Measurements from ENCODE around the gene GLYATL1. TPM values are rescaled to one million over a fixed set of nuclear protein-coding genes. Genes with fewer than 3 reads are reported as not detected.

GLYATL1 gene
- polyA plus RNA-seq, 3 donors, result 161 to 182 (median 182) TPM

DNA sequence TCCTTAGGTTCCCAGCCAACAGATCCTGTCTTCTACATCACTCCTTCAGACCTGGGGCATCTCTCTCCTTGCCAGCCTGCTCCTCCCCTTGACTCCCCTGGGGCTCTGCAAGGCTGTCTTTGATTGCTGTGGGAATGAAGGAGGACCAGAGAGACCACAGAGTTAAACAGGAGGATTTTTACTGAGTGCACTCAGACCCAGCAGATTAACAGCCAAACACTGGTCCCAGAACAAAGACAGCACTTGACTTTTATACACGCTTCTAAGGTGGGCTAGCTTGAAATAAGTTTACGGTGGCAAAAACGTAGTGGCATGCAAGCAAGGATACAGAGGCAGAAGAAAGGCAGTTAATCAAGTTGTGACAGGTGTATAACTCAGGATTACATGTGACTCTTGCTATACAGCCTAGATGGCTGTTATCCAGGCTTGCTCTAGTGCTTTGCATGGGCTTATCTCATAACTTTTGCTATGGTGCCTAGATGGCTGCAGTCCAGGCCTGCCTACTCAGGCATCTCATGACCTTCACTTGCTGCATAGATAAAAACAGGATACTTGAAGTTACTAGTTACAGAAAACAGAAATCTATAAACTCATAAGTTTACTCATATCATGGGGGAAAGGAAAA lies 22.0 kb upstream of the GLYATL1 start:
- DNase-seq, result no peak

DNA sequence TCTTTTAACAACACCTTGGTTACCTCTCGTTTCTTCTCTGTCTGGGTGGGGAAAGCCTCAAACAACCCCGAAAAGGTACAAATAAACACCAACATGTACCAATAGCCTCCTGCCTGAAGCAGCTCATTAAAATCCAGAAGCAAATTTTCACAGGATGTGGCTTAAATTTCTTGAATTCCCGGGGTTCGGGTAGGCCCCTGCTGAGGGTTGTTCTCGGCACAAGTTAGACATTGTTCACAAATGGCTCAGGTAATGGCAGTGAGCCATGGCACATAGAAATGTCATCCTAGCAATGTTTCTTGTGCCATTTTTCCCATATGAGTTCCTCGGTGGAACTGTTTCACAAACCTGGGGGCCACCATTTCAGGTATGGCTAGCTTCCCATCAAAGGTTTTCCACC lies 19.7 kb upstream of the GLYATL1 start:
- no peak for DNase-seq

DNA sequence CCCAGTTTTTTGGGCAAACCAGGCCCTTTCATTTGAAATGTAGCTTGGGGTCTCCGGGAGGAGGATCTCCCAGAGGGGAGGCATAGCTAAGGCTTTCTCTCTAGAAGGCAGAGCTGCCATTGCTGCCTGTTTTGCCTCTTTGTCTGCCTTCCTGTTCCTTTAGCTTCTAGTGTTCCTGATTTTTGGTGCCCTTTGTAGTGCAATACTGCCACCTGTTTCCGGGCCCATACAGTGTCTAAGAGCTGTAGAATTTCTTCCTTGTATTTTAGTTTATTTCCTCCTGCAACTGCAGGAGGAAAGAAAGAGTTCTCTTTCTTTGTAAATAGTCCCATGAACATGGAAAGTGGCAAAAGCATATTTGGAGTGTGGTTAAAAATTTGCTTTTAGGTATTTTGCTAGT lies 19.3 kb upstream of the GLYATL1 start:
- DNase-seq, result no peak

DNA sequence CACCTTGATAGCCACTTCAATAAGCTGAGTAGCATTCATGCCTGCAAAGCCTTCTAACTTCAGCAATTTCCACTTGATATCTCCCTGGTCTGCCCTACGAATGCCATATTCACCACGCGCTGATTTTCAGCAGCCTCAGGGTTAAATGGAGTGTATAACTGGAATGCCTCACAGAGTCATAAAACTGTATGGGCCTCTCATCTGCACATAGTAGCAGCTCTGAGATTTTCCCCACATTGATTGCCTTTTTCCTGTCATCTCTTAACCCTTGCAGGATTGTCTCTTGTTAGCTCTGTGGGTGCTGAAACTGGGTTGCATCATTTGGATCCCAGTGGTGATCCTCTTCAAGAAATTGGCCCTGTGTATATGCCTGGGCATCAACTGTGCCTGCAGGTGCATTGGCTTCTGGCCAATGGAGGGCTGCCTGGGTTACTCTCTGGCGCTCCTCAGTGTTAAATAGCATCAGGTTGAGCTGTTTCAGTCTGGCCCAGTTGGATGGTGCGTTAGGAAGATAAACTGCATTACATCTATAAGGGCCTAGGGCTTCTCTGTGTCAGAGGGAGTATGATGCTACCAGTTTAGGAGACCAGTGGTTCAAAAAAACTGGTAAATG lies 17.4 kb upstream of the GLYATL1 start:
- no peak for DNase-seq

DNA sequence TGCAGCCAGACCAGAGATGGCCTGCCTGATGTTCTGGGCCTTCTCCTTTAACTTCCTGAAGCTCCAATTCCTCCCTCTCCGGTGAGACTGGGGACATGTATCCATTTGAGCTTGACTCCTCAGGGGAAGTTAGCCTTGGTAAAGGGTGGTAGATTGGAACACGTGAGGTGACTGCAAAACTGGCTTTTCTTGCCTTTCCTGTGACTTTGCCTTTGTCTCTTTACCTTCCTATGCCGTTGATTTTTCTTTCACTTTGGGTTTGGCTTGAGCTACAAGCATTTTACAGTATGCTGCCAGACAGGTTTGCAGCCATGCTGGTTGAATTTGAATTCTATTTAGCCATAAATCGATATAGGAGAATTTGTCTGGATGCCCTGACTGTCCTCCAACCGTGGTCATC lies 16.8 kb upstream of the GLYATL1 start:
- no peak for DNase-seq

DNA sequence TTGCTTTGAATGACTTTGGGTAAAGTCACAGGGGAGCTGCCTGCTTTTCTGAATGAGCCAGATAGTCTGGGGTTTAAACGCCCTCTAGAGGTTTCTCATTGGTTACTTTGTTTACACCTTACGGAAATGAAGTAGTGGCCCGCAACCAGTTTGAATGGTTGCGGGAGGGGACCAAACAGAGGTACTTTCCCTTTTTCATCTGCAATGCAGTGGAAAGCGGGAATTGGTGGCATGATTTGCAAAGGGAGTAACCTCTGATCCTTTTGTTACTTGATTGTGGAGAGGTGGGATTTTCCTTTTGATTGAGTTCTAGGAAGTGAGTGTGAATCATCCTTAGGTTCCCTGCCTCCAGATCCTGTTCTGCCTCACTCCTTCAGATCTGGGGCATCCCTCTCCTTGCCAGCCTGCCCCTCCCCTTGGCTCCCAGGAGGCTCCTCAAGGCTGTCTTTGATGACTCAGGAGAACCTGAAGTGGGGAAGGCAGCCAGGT lies 15.9 kb upstream of the GLYATL1 start:
- DNase-seq, result peak; percentile 48

DNA sequence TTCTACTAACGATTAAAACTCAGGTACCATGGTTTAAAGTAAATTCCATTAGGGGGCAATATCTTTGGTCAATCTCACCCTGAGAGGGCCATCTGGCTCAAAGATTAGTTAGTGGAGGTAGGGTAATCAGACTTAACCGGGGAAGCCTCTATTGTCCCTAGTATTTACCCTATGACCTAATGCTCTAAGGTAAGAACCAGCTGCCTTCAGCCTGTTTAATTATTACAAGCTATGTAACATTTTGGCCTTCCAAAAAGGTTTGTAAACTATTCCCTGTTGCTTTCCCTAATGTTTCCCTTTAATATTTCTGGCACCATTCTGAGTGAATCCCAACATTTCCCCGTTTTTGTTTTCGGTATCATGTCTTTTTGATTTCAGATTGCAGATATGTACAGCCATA lies 15.1 kb upstream of the GLYATL1 start:
- no peak for DNase-seq

DNA sequence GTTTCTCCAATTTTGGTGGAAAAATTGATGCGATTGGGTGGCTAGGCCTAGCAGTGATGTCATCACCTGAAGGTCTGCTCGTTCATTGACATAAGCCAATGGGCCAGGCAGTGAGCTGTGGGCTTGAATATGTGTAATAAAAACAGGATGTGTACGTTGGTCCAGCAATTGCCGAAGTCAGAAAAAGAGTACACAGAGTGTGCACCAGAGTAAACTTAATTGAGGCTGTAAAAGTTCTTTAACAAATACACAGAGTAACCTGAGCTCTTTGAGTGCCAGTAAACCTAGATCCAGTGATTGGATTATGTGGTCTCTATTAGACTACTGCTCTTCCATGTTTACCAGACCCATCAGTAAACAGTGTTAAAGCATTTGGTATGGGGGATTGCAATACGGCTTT lies 13.0 kb upstream of the GLYATL1 start:
- DNase-seq, result no peak

DNA sequence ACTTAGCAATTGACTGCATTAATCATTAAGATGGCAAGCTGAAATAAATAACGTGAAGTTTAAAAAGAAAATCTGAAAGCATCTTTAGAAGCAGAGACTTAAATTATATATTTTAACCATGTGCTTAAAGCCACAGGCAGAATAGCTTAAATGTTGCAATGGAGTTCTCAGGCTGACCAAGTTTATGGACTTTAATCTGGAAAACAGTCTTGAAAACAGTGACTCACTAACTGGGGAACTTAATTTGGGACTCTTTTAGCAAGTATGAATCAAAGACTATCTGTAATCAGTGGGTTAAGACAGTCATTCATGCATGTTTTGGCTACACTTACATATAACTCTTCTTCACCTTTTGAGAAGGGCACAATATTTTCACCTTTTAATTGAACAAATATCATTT lies 12.6 kb upstream of the GLYATL1 start:
- no peak for DNase-seq

DNA sequence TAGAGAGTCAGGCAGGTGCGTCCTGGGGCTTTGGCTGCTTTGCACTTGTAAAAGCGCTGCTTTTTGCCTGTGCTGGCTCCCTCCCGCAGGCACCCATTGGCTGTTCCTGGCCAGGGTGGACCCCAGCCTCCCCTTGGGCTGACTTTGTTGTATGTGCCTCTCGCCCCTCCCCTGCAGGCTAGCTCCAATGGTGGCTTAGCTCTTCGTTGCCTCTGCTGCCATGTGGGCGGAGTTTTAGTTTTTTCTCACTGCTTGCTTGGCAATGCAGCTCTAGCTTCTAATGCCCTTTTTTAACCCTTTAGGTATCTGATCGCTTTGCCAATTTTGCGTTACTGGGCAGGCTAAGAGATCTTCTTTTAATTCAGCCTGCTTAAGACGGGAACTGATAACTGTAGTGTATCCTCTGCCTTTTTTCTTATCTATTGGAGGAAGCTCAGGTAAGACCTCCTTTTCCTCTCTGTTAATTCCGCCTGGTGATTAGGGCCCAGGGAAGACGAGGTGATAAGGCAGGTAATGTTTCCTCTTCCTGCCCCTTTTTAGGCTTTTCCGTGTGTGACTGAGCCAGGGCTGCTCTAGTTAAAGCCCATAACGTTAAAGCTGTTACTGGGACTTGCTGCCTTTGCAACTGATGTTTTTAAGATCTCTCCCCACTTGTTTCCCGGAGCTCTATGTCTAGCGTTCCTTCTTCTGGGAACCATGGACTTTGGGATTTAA lies 11.7 kb upstream of the GLYATL1 start:
- DNase-seq, result peak; percentile 88

DNA sequence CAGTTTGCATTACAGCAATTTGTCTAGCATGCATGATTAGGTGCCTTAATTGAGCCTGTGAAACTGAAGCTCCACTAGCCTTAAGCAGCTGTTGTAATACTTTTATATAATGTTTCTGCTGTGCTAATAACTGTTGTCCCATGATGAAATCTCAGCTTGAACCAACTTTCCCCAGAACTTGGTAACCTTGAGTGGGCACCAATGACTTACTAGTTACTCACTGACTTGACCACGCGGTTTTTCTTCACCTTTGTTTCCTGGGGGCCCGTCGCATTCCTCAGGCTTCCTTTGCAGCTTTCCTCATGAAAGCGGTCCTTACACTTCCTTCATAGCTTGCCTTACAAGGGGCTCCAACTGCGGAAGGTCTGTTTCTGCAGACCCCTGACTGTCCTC lies 11.2 kb upstream of the GLYATL1 start:
- DNase-seq, result no peak

DNA sequence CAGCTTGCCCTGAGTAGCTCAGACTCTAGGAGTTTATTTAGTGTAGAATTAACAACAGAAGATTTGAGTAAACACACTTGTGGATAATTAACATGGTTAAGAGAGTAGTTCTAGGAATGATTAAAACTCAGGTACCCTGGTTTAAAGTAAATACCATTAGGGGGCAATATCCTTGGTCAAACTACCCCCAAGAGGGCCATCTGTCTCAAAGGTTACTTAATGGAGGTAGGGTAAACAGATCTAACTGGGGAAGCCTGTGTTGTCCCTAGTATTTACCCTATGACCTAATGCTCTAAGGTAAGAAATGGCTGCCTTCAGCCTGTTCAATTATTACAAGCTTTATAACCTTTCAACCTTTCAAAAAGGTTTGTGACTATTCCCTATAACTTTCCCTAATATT lies 10.6 kb upstream of the GLYATL1 start:
- no peak for DNase-seq

DNA sequence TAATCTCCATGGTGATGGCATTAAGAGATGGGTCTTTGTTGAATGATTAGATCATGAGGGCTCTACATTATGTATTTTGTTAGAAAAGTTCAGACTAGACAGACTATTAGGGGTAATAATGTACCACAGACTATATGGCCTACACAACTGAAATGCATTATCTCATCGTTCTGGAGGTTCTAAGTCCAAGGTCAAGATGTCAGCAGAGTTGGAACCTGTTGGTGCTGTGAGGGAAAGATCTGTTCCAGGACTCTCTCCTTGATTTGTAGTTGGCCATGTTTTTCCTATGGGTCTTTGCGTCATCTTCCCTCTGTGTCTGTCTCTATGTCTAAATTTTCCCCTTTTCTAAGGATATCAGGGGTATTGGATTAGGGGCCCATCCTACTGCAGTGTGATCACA lies 8.4 kb upstream of the GLYATL1 start:
- DNase-seq, result no peak

DNA sequence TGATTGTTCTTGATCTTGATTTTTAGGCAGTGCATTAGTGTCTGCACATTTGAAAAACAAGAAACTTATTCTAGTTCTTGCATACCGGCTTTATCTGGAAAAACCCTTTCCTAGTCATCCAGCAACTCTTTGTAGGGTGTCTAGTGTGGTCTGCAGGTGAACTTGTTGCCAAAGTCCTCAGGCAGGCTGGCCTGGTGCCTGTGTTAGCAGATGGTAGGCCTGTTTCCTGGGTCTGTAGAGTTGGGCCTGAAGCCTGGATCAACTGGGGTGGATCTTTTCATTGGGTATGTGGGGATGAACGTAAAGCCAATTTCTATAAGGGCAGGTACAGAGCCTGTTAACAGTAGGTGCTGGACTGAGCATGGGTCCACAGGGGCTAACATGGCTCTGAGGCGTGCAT lies 5.6 kb upstream of the GLYATL1 start:
- DNase-seq, result no peak

DNA sequence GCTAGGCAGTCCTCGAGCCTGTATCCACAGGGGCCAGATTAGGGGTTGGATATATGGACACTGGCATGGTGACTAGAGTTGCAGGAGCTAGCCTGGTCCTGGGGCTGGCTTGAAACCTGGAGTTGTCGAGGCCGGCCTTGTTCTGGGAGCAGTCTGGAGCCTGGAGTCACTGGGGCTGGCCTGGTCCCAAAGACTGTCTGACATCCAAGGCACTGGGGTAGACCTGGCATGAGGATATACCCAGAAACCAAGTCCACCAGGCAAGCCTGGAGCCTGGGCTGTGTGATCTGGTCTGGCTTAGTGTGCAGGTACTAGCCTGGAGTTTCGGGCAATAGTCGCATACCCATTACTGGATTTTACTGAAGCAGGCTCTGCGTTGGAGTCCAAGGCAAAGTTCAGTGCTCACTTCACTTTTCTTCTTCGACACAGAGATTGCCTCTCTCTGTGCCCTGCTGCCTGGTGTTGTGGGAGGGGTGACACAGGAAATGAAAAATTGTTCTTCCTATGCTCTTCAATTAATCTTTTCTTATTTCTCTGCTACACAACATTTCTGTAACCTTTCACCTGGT lies 4.3 kb upstream of the GLYATL1 start:
- DNase-seq, result no peak

DNA sequence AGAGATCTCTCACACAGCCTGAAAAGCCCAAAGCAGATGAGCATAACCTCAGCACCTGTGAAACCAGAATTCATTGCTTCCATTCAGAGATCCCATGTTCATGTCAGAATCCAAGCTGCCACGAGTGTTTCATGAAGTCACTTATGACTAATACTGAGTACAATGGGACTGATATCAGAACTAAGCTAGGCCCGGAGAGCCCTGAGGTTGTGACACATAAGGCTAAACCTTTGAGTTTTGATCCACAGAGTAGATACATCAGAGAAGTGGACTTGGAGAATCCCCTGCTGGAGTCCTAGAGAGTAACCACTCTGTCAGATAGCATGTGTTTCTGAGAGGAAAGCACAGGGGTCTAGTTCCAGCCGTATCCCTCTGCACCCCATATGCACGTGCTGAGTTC lies 890 bp upstream of the GLYATL1 start:
- no peak for DNase-seq

DNA sequence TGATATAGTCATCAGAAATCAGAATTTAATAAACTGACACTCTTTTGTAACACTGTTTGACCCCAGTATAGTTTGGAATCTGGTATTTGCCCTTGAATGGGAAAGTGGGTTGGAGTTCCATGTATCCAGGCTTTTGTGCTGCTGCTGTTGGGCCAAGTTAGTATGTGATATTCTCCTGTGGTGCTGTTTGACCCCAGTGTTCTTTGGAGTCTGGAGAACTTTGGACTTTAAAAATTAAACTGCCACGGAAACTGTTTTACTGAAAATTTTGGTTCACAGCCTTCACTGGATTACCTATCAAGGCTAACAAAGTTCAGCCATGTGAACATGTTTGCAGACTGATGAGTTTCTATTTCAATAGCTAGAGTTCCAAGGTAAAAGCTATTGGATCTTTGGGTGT lies 740 bp downstream of the GLYATL1 start:
- no peak for DNase-seq

DNA sequence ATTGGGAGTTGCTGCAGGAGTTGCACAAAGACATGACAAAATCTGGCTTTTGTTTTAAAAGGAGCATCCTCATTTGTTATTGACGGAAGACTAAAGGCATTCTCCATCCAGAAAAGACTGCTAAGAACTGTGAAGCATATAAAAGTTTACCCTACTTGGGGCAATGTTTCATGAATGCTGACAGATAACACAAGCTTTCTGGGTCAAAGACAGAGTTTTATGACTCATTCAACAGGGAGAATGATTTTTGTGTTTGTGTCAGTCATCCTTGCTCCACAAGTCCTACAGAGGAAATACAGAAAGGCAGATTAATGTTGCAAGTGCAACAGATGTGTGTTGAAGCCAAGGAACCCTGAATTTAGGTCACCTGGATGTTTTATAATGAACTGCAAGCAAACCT lies 2.5 kb downstream of the GLYATL1 start:
- DNase-seq, result no peak

DNA sequence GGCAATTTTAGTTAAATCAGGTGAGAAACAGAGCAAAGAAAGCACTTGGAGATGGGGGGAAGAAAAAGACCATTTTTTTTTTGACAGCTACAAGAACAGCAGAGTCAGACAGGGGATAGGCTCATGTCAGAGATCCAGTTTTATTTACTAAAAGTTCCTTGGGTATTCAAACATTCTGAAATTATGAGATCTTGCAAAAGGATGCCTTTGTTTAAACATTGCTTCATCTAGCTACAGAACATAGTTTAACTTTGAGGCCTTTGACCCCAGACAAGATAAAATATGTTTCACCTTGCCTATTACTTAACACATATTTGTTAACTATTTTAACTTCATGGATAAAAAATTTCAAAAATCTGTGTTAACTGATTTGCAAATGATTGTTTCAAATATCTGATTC lies 6.4 kb downstream of the GLYATL1 start:
- no peak for DNase-seq

DNA sequence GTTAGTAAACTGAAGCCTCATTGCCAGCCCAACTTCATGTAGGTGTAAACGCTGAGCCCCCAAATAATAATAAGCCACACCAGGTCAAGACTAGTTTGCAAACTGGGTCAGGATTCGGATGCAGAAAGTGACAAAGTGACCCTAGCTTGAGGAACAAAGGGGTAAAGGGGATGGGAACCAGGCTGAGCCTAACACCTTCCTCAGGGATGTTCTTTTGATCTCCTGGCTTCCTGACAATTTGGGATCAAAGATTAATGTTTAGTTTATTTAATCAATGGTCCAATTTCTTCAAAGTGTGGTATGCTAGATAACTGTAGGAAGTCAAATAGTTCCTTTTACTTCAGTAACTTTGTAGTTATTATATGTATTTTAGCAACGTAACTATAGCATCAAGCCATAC lies 9.9 kb downstream of the GLYATL1 start:
- DNase-seq, result no peak

DNA sequence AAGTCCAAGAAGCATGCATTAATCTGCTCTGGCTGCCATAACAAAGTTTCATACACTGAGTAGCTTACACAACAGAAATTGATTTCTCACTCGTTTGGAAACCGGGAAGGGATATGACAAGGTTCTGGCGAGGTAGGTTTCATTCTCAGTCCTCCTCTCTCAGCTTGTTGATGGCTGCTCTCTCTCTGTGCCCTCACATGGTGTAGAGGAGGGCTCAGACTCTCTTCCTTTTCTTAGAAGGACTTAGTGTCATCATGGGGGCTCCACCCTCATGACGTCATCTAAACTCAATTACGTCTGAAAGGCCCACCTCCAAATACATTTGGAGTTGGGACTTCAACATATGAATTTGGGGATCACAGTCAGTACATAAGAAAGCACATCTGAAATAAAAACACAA lies 18.6 kb downstream of the GLYATL1 start:
- DNase-seq, result no peak

DNA sequence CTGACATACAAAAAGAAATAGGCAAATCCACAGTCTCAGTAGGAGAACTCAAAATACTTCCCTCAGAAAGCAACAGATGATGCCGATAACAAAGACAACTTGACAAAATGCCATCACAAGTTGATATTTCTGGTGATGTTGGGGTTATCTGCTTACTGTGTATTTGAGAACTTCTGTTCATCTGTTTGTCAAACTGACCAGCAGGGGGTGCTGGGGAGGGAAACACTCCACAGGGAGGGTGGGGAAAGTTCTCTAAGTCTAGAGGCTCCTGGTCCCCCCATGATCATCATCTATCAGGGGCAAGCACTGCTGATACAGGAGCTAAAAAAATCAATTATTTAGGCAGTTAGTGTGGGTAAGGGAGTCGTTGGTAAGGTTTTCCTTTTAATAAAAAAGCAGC lies 19.2 kb downstream of the GLYATL1 start:
- DNase-seq, result no peak

DNA sequence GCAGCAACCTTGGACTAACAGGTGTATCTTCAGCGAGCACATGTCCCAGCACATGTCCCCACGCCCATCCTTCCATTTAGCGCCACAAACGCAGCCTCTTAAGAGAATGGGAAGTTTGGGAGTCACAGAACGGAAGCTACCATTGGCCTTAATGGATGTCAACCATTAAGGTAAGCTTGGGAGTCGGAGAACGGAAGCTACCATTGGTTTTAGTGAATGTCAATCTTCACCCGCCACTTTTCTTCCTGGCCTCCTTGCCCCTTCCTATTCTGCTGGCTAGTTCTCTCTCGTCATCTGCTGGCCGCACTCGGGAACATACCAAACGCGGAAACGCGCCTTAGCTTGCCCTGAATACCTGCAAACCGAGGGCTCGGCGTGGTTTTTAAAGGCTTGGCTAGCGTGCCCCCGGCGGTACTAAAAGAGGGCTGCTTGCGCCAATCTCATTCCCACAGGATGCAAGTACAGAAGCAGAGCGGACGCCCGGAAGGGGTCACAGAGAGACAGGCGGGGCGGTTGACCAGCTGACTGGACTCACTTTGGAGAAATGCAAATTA lies 24.3 kb downstream of the GLYATL1 start:
- peak; percentile 50 for DNase-seq

Measured in renal pelvis (tissue), 4 donors.